ENCODE measurements around the gene ATP2A1.

Gene ATP2A1

GRCh38 chr16:28878083-28878926, at the start of gene ATP2A1:
Gene ATP2A1, plus strand, starts transcription at chr16:28878488. Its CDS starts 184 bp downstream, at chr16:28878672.
- no peak for DNase-seq

DNA sequence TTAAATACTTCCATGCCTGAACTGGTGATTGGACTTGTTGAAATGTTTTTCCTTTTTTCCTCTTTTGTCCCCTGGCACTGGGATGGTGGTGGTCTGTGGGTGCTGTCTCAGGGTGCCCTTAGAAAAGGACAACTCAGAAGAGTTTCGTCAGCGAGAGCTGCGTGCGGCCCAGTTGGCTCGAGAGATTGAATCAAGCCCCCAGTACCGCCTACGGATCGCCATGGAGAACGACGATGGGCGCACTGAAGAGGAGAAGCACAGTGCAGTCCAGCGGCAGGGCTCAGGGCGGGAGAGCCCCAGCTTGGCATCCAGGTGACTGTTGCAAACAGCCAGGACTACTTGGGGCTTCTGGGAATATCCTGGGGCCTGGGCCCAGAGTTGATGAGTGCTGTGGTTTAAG, 48.5 kb upstream of the ATP2A1 start:
- no peak for DNase-seq

DNA sequence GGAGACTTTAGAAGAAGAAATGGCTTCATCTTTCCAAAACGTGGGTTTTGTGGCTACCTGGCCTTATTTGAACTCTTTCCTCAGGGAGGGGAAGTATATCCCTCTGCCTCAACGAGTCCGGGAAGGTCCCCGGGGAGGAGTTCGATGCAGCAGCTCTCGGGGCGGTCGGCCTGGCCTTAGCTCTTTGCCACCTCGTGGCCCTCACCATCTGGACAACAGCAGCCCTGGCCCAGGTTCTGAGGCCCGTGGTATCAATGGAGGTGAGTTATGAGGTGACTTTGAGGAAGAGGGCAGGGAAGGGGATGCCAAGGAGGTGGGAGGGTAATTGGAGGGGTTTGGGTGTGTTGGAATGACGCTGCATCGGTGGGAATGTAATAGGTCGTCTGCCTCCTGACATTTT, 47.8 kb upstream of the ATP2A1 start:
- no peak for DNase-seq

DNA sequence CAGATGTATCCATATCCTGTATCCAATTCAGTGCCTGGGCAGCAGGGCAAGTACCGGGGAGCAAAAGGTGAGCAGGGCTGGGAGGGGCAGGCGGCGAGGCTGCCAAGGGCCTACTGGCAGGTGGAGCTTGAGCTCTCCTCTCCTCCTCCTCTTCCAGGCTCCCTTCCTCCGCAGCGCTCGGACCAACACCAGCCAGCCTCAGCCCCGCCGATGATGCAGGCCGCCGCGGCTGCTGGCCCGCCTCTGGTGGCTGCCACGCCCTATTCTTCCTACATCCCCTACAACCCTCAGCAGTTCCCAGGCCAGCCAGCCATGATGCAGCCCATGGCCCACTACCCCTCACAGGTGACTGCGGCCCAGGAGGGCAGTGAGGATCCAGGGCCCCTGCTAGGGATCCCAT, 43.9 kb upstream of the ATP2A1 start:
- no peak for DNase-seq

GRCh38 chr16:28834873-28835863, 43.1 kb upstream of the ATP2A1 start:
- DNase-seq: no peak

DNA sequence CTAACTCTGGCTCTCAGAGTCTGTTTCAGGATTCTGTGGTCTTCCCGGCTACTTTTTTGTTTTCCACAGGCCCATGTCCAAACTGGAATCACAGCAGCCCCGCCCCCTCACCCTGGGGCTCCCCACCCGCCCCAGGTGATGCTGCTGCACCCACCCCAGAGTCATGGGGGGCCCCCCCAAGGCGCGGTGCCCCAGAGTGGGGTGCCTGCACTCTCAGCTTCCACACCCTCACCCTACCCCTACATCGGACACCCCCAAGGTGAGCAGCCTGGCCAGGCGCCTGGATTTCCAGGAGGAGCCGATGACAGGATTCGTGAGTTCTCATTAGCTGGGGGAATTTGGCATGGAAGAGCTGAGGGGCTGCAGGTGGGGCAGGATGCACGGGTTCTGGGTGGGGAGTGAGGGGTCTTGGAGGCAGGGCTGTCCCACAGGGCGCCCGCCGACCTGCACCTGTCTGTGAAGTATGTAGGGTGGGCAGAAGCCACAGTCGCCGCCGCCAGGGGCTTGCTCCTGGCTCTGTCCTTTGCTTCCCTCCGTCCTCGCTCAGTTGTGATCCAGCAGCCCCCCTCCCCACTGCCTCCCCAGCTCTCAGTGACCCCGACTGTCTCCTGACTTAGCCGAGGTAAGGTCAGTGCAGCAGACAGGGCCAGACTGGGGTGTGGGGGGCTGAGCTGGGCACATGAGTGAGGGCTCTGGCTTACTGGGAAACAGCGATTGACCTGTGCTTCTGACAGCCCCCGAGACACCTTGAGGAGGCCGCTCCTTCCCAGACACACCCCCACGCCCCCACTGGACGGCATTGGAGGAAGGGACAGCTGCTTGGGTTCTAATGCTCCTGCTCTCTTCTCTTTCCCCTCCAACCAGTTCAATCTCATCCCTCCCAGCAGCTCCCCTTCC, 42.2 kb upstream of the ATP2A1 start:
- no peak for DNase-seq

DNA sequence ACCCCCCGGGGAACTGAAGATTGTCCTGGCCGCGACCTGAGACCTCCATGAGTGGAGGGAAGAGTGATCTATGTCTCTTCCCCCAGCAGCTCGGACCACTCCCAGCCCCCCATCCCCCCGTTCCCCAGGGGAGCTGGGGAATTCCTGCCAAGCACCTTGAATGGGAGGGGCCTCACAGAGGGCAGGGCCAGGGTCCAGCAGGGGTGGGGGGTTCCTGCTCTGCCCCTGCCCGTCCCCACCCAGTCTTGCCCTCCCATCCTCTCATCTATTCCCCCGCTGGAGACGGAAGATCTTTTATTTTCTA, 41.6 kb upstream of the ATP2A1 start:
- no peak for DNase-seq

DNA sequence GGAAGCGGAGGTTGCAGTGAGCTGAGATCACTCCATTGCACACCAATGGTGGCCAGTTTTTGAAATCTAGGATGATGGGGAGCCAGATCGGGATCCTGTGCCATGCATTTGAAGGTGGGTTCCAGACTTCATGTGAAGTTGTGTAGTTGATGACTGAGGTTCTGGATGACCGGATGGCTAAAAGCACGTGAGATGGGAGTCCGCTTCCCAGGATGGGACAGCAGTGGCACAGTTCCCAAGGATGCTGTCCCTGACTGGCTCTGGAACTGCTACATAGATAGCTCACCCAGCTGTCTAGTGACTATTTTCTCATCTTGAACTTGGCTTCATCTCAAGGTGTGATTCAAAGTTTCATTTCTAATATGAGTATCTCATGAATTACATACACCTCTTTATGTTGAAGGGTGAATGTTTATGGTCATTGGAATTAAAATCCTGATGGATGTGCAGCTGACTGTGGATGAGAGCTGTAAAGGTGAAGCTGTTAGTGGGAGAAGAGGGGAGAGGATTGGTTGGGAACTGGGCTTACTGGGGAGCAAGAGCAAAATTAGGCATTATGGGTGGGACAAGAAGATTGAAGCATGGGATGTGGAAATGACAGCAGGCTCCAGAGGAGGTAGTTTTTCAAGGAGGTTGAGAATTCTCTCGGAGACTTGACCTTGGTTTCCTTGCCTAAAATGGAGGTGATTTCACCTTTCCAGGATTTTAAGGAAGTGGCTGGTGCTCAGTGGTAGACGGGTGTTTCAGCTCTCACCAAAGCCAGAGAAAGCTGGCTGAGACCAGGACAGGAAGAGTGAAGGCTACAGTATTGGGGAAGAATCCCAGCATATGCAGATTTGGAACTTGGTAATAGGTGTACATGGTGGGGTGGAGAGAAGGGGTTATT, 40.4 kb upstream of the ATP2A1 start:
- DNase-seq: no peak

- DNase-seq: no peak
These were observed 39.8 kb upstream of the ATP2A1 start for GRCh38 chr16:28838558-28838918.

GRCh38 chr16:28839004-28839639, 39.2 kb upstream of the ATP2A1 start:
- DNase-seq: no peak

- no peak for DNase-seq
These were observed 38.4 kb upstream of the ATP2A1 start for GRCh38 chr16:28839899-28840298.

GRCh38 chr16:28842696-28843095, 35.6 kb upstream of the ATP2A1 start:
- no peak for DNase-seq

- DNase-seq: no peak
These were observed 34.5 kb upstream of the ATP2A1 start for GRCh38 chr16:28843766-28844165.

DNA sequence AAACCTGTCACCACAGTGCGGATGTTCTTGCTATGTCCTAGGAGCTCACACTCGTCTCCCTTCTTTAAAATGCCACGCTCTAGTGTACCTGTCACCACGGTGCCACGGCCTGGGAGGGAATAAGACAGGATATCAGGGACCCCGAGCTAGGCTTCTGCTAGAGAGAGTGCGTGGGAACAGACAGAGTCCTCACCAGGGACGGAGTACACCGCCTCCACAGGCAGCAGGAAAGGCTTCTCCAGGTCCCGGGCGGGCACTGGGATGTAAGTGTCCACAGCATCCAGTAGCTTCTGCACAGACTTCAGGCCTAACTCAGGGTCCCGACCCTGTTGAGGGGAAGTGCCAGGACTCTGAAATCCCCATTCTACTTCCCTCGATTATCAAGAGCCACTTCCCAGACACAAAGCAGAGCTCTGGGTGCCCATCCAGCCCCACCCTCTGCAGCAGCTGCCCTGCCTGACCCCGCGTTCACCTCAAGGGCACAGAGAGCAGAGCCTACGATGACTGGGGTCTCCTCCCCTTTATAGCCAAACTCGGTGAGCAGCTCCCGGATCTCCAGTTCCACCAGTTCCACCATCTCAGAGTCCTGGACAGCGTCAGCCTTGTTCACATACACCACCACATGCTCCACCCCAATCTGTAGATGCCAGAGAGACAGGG, 33.9 kb upstream of the ATP2A1 start:
- DNase-seq: no peak

GRCh38 chr16:28845293-28845692, 33.0 kb upstream of the ATP2A1 start:
- DNase-seq: no peak

DNA sequence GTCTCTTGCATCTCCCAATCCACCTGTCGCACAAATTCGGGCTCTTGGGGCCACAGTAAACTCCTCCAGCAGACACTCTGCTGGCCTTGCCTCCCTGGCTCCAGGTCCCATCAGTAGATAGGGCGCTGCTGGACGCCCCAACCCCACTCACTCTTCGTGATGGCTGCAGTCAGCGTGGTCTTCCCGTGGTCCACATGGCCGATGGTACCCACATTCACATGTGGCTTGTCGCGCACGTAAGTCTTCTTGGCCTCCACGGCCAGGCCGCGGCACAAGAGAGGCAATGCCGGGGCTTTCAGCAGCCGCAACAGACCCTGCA, 32.6 kb upstream of the ATP2A1 start:
- no peak for DNase-seq

DNA sequence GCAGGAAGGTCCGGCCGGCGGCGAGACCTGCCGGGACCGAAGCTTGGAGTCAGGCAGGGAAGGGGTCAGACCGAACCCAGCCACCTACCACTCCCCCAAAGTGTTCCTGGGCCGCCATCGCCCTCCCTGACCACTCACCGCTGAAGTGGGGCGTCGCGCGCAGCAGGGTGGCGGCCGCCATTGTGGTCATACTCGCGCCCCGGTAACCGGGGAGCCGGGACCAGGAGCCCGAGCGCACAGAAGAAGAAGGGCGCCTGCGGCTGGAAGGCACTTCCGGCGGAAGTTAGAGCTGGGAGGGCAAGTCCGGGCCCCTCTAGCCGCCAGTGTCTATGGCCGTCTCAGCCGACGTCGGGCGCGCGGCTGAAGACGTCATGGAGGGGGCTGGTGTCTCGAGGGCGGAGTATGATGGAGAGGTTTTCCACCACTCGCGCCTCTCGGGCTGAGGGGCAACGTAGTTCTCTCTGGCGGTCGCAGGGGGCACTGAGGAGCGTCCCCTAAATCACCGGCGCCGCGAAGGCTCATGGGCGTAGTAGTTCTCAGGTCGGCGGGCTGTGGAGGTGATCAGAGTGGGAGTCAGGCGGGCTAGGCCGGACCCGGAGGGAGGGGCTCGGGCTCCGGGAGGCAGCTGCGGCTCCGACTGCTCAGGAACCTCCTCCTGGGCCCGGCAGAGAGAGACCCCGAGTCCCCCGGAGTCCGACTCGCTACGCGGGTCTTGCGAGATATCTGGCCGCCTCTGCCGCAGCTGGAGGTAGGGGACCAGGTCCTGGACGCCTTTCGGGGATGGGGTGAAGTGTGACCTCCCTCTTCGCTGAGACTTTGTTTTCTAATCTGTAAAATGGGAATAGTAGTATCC, 32.0 kb upstream of the ATP2A1 start, which contains the start of gene TUFM:
TSS of gene TUFM (minus strand) at position 269 of the 853 bp plus-strand sequence. CDS start at position 190, 79 bp downstream.
- DNase-seq: peak; percentile 99

GRCh38 chr16:28846933-28847273, 31.4 kb upstream of the ATP2A1 start:
- no peak for DNase-seq

DNA sequence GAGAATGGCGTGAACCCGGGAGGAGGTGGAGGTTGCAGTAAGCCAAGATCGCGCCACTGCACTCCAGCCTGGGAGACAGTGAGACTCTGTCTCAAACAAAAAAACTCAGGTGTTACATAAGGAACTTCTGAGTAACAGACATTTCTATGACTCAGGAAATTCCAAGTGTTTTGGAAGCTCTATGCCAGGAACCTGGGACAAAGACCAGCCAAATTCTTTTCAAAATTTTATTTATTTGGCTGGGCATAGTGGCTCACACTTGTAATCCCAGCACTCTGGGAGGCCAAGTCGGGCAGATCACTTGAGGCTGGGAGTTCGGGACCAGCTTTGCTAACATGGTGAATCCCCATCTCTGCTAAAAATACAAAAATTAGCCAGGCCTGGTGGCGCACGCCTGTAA, 19.9 kb upstream of the ATP2A1 start:
- no peak for DNase-seq

GRCh38 chr16:28859326-28859725, 19.0 kb upstream of the ATP2A1 start:
- DNase-seq: no peak
